ENCODE data around the gene CPEB3. TPM values are rescaled to one million over a fixed set of nuclear protein-coding genes. Genes with fewer than 3 reads are reported as not detected.

CPEB3 gene
- total and polyA plus RNA-seq, 9 of the 15 experiments (the other 6 are each of a cell fraction or from before 2014, with no cell fraction given) = 0.15 to 1.2 (median 0.51) TPM

DNA sequence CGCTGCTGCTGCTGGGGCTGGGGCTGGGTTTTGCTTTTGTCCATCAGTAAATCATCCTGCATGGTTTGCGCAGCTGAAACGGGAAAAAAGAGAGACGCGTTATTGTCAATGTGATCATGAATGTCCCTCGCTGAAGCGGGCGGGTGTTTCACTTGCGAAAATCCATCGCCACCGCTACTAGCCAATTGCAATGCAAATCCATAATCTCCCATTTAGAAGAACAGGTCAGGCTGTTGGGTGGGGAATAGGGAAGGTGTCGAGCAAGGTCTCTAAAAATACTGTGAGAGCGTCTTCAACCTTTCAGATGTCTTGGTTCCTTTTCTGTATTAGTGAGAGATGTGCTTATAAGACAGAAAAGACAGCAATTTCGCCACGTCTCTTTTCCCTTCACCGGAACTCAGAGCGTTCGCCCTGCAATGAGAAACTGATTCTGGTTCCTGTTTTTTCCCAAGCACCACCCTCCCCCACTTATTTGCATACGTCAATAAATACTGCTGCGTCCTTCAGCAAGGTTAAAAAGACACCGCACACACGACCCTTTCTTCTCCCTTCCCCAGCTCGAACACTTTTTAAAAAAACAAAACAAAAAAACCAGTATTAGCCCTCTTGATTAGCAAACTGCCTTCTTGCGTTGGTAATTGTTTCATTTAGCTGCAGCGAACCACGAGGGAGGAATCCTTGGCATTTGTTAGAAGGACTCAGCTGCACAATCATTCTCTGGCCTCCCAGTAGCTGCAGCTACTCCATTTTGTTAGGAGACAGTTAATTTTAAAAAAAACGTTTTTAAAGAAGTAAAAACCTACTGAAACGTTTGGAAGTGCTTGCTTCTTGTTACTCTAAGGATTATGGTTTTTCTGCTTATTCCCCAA, 50.4 kb downstream of the CPEB3 start (continued):
- TF ChIP-seq, protein P1, sequence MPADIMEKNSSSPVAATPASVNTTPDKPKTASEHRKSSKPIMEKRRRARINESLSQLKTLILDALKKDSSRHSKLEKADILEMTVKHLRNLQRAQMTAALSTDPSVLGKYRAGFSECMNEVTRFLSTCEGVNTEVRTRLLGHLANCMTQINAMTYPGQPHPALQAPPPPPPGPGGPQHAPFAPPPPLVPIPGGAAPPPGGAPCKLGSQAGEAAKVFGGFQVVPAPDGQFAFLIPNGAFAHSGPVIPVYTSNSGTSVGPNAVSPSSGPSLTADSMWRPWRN (IDR thresholded peaks at IDR 0.05; ENCODE audit: low read depth) = no peak
- TF ChIP-seq, protein P2, sequence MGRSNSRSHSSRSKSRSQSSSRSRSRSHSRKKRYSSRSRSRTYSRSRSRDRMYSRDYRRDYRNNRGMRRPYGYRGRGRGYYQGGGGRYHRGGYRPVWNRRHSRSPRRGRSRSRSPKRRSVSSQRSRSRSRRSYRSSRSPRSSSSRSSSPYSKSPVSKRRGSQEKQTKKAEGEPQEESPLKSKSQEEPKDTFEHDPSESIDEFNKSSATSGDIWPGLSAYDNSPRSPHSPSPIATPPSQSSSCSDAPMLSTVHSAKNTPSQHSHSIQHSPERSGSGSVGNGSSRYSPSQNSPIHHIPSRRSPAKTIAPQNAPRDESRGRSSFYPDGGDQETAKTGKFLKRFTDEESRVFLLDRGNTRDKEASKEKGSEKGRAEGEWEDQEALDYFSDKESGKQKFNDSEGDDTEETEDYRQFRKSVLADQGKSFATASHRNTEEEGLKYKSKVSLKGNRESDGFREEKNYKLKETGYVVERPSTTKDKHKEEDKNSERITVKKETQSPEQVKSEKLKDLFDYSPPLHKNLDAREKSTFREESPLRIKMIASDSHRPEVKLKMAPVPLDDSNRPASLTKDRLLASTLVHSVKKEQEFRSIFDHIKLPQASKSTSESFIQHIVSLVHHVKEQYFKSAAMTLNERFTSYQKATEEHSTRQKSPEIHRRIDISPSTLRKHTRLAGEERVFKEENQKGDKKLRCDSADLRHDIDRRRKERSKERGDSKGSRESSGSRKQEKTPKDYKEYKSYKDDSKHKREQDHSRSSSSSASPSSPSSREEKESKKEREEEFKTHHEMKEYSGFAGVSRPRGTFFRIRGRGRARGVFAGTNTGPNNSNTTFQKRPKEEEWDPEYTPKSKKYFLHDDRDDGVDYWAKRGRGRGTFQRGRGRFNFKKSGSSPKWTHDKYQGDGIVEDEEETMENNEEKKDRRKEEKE (IDR thresholded peaks at IDR 0.05; ENCODE audit: borderline replicate concordance in 1 of 2, control insufficient read depth in 1 of 2, low read depth in 2 of 2, low read length in 1 of 2) = no peak
- no peak for TF ChIP-seq FOXM1 (IDR thresholded peaks at IDR 0.05; ENCODE audit: low read depth)
- no peak for TF ChIP-seq FOXM1 (CRISPR knock-in tag; IDR thresholded peaks at IDR 0.05; ENCODE audit: low read depth)
- TF ChIP-seq BACH1 (tag; IDR thresholded peaks at IDR 0.05) = peak; percentile 50; the same call in 1 of the 2 replicates
- TF ChIP-seq BRCA1 (IDR thresholded peaks at IDR 0.05) = no peak
- TF ChIP-seq BRCA1 (CRISPR knock-in tag; IDR thresholded peaks at IDR 0.05) = no peak
- TF ChIP-seq, protein P3, sequence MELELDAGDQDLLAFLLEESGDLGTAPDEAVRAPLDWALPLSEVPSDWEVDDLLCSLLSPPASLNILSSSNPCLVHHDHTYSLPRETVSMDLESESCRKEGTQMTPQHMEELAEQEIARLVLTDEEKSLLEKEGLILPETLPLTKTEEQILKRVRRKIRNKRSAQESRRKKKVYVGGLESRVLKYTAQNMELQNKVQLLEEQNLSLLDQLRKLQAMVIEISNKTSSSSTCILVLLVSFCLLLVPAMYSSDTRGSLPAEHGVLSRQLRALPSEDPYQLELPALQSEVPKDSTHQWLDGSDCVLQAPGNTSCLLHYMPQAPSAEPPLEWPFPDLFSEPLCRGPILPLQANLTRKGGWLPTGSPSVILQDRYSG (tag; conservative IDR thresholded peaks at IDR 0.05; ENCODE audit: low read depth) = peak; percentile 73; the same call in 1 of the 2 replicates
- TF ChIP-seq KDM4B (IDR thresholded peaks at IDR 0.05; ENCODE audit: borderline replicate concordance in 2 of 2, low read depth in 1 of 2) = no peak
- TF ChIP-seq ZNF23 (CRISPR knock-in tag; IDR thresholded peaks at IDR 0.05) = no peak
- no peak for TF ChIP-seq NFXL1 (CRISPR knock-in tag; IDR thresholded peaks at IDR 0.05)
- no peak for TF ChIP-seq RHOXF2B (CRISPR knock-in tag; conservative IDR thresholded peaks at IDR 0.05)
- TF ChIP-seq, protein P4, sequence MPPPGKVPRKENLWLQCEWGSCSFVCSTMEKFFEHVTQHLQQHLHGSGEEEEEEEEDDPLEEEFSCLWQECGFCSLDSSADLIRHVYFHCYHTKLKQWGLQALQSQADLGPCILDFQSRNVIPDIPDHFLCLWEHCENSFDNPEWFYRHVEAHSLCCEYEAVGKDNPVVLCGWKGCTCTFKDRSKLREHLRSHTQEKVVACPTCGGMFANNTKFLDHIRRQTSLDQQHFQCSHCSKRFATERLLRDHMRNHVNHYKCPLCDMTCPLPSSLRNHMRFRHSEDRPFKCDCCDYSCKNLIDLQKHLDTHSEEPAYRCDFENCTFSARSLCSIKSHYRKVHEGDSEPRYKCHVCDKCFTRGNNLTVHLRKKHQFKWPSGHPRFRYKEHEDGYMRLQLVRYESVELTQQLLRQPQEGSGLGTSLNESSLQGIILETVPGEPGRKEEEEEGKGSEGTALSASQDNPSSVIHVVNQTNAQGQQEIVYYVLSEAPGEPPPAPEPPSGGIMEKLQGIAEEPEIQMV (tag; conservative IDR thresholded peaks at IDR 0.05; ENCODE audit: low read depth) = peak; percentile 25; the same call in 1 of the 2 replicates
- no peak for TF ChIP-seq THRAP3 (IDR thresholded peaks at IDR 0.05; ENCODE audit: borderline replicate concordance)
- 0 out of 2 replicates have a peak, but pooled peaks have one; percentile 53 for TF ChIP-seq HDAC8 (tag; IDR thresholded peaks at IDR 0.05)
- TF ChIP-seq GABPA (tag; conservative IDR thresholded peaks at IDR 0.05; ENCODE audit: low read depth) = peak; percentile 80
- peak; percentile 46; the same call in 1 of the 2 replicates for TF ChIP-seq ZFX (CRISPR knock-in tag; IDR thresholded peaks at IDR 0.05)
- no peak for TF ChIP-seq HDAC2 (IDR thresholded peaks at IDR 0.05)
- no peak for TF ChIP-seq BRF1 (IDR thresholded peaks at IDR 0.05; ENCODE audit: borderline replicate concordance, extremely low read depth, insufficient read length)
- no peak for TF ChIP-seq GATA2 (CRISPR knock-in tag; IDR thresholded peaks at IDR 0.05)
- no peak for TF ChIP-seq ZNF324 (CRISPR knock-in tag; IDR thresholded peaks at IDR 0.05)
- TF ChIP-seq ZNF551 (CRISPR knock-in tag; IDR thresholded peaks at IDR 0.05) = no peak

Data from K562 (cell line).